ENCODE data around the gene TMEM63A.

Gene TMEM63A

GRCh38 chr1:225882694-225883615, 775 bp upstream of the TMEM63A start:
- TF ChIP-seq CTCF (IDR thresholded peaks at IDR 0.05; ENCODE audit: low read depth, low read length), result no peak
- H3K4me3 ChIP-seq (ENCODE audit: low read depth, low read length), result peak overlapping the region; percentile 93

GRCh38 chr1:225881081-225881958, 860 bp downstream of the TMEM63A start:
- no peak for TF ChIP-seq CTCF (IDR thresholded peaks at IDR 0.05; ENCODE audit: low read depth, low read length)
- H3K4me3 ChIP-seq (ENCODE audit: low read depth, low read length), result peak overlapping the region; percentile 93

- H3K4me3 ChIP-seq (ENCODE audit: low read depth, low read length), result peak overlapping the region; percentile 93; the same call in 1 of the 2 replicates
- TF ChIP-seq CTCF (IDR thresholded peaks at IDR 0.05; ENCODE audit: low read depth, low read length), result no peak
Measured at GRCh38 chr1:225880636-225881035, 1.5 kb downstream of the TMEM63A start.

GRCh38 chr1:225880222-225880588, 2.0 kb downstream of the TMEM63A start:
- H3K4me3 ChIP-seq (ENCODE audit: low read depth, low read length), result no peak overlapping the region
- no peak for TF ChIP-seq CTCF (IDR thresholded peaks at IDR 0.05; ENCODE audit: low read depth, low read length)

GRCh38 chr1:225879521-225880221, 2.5 kb downstream of the TMEM63A start:
- no peak for TF ChIP-seq CTCF (IDR thresholded peaks at IDR 0.05; ENCODE audit: low read depth, low read length)
- H3K4me3 ChIP-seq (ENCODE audit: low read depth, low read length), result no peak overlapping the region

- H3K4me3 ChIP-seq (ENCODE audit: low read depth, low read length), result no peak overlapping the region
- TF ChIP-seq CTCF (IDR thresholded peaks at IDR 0.05; ENCODE audit: low read depth, low read length), result no peak
Measured at GRCh38 chr1:225878282-225878681, 3.9 kb downstream of the TMEM63A start.
